GM12873 (cell line): ENCODE results near the gene PHYKPL.

Experiments
- CTCF ChIP-seq: IDR thresholded peaks from 2 replicates; pipeline ENCODE4 v1.5.1; 2012; ENCODE audit warnings: low read depth, mild to moderate bottlenecking, moderate library complexity, low read length, control low read depth; ENCODE audit not compliant: insufficient read depth; ENCODE audit errors: missing control alignments

PHYKPL gene

GRCh38 chr5:178232124-178232919, at the start of gene PHYKPL:
Gene PHYKPL (minus strand): TSS chr5:178232802. CDS start chr5:178232550, 252 bp downstream.
- TF ChIP-seq CTCF, result peak; percentile 2

- TF ChIP-seq CTCF, result no peak
These were observed 49.8 kb upstream of the PHYKPL start for GRCh38 chr5:178282391-178282790.

- TF ChIP-seq CTCF, result no peak
These were observed 48.7 kb upstream of the PHYKPL start for GRCh38 chr5:178281331-178281730.

- no peak for TF ChIP-seq CTCF
These were observed 48.0 kb upstream of the PHYKPL start for GRCh38 chr5:178280631-178281030.

GRCh38 chr5:178279723-178280438, 47.3 kb upstream of the PHYKPL start:
- TF ChIP-seq CTCF, result peak; percentile 96

GRCh38 chr5:178279026-178279722, 46.6 kb upstream of the PHYKPL start:
- TF ChIP-seq CTCF, result no peak
